CD4-positive, alpha-beta T cell treated with Interleukin-15 for 1 hour (primary cell): ENCODE data around the gene CDK18.
A peak's percentile ranks its signal among the peaks of the same experiment; 100 is the strongest.

ENCODE experiments used
- DNase-seq: peaks from one replicate; pipeline ENCODE4 v3.0.0-alpha.2; 2020

The CDK18 gene

DNA sequence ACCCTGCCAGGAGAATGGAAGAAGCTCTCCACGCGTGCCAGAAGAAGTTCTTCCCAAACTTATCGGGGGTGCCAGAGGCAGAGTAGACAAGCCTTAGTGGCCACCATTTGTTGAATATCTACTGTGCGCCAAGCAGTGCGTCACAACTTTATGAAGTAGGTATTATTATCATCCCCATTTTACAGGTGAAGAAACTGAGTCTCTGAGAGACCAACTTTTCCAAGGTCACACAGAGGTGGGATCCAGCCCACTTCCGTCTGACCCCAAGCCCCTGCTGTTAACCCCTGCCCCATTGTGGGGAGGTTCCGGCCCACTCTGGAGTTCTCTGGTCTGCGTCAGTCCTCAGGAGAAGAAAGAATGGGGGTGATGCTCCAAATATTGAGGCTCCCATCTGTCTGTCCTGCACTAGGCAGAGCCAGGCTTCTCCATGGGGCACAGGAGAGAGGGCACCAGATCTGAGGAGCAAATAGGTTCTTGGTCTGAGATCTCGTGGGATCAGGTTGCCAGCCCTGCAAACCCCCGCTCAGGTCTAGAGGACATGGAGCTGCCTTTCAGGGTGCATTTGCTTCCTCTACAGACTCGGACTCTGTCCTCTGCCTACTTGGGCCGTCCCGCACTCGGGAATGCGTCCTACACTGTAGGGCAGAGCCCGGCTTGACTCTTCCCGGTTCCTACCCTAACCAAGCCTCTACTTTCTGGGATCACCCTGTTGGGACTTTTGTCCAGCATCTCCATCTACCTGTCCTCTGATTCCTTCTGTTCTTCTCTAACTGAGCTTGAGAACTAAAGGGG is 2.1 kb downstream of the CDK18 start:
- no peak for DNase-seq

DNA sequence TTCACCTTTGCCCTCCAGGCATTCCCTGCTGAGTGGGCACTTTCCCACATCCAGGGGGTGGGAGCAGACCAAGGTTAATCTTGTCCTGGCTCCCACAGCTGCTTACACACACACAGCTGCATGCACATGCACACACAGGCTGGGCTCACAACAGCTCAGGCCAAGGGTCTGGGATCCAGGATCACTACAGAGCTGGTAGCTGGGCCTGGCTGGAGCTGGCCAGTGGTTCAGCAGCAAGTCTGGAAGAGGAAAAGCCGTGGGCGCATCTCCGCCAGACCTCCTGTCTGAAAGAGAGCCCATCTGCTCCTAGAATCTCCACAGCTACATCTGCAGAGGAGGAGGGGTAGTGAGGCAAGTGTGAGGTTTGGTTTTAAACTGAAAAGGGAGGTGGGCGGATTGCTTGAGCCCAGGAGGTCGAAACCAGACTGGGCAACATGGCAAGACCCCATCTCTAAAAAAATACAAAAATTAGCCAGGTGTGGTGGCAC is 3.8 kb downstream of the CDK18 start:
- no peak for DNase-seq

DNA sequence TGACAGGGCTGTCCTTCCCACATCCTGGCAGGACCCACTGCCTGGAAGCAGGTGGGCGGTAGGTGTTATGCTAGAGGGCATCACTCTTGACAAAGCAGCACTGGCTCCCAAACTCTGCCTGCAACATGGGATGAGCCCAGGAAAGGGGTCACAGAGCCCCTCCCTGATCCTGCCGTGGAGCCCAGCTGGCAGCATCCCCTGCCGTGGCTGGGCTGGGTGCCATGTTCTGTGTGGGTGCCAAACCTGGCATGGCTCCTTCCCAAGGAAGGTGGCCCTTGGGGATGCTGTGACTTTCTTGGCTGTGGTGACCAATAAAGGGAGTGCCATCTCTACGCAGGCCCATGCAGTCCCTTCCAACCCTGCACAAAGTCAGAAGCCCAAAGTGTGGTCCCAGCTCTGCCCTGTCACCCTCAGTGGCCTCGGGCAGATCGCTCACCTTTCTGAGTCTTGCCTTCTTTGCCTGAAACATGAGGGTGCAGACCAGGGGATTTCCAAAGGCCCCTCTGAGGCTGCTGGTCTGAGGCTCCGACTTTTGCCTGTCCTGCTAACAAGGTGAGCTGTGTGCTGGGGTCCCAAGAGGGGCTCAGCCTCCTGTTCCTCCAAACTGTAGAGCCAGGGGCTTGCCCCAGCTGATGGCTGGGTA is 6.0 kb downstream of the CDK18 start:
- DNase-seq: no peak

DNA sequence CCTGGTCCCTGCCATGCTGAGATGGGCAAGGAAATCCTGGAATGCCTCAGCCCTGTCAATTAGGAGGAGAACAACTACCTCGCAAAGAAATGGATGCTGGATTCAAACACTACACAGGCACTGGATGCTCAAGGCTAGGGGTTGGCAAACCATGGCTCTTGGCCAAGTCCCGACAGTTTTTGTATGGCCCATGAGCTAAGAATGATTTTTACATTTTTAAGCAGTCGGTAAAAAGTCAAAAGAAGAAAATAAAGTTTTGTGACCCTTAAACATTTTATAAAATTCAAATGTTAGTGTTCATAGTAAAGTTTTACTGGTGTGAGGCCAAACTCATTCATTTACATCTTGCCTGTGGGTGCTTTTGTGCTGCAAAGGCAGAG is 6.5 kb downstream of the CDK18 start:
- no peak for DNase-seq

DNA sequence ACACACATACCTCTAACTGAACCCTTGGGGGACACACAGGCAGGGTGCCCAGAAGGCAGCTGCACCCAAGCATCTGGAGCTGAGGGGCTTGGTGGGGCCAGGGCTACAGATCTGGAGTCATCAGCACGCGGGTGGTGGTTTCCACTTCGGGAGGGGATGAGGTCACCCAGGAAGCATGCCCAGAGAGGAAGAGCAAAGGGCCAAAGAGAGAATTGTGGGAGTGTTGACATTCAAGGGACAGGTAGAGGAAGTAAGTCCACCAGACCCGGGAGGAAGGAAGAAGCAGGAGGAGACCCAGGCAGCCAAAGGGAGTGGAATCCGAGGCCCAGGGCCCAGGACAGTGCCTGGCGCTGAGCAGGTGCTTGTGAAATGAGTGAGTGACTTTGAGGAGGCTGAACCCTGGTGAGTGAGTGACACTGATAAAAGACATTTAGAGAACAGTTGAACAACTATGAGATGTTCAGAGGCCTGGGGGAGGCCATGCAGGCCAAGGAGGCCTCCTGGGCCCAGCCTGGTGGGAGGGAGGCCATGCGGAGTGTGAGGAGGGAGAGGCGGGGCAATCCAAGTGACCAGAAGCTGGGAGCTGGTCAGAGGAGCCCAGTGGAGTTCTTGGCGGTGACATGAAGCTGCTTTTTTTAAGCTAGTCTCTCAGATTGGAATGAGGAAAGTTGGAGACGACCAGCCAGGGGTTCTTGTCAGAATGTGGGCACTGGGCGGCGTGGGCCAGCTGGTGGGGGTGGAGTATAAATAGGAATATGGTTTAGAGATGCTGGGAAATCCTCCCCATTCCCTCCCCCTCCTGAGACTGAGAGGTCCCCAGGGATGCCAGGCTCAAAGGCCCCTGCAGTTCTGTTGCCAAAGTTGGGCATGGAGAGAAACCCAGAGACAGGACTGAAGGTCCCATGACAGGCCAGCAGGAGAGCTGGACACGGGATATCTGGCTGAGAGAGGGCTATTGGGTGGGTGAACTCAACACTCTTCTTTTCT is 7.9 kb downstream of the CDK18 start:
- DNase-seq: no peak

DNA sequence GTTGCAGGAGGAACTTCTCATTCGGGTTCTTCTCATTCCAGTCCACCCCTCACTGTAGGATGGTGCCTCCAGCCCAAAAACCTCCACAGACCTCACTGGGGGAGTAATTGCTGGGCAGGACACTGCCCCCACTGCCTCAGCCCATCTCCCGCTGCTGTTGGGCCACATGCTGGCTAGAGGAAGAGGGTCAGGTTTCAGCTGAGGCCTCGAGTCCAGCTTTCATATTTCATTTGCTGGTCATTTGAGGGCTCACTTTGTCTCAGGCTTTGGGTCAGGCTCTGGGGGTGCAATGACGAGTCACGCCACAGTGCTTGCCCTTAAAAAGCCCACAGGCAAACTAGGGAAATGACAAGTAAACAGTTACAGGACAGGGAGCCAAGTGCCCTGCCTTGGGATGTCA is 9.3 kb downstream of the CDK18 start:
- DNase-seq: no peak

DNA sequence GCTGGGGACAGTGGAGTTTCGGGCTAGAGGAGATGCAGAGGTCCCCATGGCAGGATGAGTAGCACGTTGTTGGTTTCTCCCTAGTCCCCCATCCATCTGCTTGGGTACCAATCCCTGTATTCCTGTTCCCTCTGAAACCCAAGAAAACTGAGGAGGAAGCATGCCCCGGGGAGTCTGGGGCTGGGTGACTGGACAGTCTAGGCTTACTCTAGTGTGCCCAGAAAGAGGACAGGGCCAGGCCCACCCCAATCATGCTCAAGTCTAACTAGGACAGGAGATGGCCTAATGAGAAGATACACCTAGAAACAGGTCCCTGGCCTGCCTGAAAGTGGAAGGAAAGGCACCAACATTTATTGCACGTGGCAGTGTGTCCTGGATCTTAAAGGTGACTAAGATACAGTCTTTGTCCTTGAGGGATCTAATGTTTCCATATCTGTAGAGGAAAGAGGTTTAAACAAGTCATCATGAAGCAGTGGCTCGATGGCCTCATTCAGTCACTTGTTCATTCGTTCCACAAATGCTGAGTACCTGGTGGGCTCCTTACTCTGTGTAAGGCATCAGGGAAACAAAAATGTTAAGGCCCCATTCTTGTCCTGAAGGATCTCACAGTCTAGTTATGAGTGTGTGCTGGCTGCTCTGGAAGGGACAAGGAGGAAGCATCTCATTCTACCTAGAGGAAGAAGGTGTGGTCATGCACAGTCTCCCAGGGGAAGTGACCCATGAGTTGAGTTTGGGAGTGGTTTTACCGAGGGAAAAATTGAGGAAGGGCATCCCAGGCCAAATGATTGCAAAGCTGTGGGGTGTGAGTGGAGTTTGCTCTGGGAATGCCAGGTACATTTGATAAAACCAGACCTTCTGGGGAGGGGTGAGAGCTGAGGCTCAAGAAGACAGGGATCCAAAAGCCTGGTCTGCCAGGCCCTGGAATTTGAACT is 10.0 kb downstream of the CDK18 start:
- DNase-seq: no peak

DNA sequence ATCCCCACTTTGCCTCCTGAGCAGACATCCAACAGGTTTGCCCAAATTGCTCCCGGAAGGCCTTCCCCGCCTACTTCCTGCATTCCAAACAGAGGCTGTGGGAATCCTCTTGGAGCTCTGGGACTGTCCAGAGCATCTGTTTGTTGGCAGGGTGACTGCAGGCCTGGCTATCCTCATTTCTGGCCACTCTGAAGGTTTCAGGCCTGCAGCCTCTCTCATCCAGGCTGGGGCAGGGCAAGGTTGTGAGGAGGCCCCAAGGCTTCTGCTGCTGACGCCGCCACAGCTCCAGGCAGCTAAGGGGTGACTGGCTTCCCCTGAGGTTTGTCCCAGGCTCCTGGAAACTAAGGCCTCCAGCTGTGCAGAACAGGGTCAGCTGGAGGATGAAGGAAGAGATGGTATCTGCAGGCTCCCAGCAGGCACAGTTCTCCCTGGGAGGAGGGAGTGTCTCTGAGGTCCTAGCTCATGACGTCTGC is 11.3 kb downstream of the CDK18 start:
- no peak for DNase-seq

DNA sequence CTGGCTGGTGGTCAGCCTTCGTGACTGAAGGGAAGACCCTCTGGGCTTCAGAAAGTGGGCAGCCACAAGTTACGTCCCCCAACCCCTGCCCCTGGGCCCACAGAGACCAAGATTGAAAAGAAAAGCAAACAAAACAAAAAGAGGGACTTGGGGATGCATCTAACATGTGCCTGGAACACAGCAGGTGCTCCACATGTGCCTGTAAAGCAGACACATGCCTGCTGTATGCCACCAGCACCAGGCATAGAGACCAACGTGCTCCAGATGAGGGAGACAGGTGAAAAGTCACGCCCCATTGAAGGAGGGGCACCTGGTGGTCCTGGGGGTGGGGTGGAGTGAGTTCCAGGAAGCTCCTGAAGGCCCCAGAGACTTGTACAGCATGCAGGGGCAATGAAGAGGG is 11.9 kb downstream of the CDK18 start:
- DNase-seq: no peak

DNA sequence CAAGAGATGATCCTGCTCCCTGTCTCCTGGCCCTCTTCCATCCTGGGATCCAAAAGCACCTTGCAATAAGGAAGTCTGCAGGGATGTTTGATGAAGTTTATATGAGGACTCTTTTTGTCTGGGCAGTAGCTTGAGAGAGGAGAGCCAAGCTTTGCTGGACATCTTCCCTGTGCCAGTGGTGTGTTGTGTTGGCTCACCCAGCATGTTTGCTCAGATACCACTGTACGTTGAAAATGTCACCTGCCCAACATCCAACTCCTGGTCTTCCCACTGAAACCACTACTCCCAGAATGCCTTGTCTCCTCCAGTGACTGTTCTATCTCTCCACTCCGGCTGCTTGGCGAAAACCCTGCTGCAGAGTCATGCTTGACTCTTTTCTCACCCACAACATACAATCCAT is 12.8 kb downstream of the CDK18 start:
- DNase-seq: no peak

DNA sequence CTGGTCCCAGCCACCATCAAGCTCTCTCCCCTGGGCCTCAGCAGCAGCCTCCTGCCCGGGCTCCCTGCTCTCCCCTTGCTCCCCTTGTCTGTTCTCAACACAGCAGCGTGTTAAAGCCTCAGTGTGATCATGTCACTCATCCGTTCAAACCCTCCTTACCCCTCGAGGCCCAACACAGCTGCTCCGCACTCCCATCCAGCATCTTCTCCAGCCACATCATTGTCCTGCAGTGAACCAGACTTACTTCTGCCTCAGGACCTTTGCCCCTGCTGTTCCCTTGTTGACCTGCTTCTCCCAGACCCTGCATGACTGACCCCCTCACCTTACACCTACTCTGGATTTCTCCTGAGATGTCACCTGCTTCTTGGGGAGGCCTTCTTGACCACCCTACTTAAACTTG is 13.3 kb downstream of the CDK18 start:
- no peak for DNase-seq

DNA sequence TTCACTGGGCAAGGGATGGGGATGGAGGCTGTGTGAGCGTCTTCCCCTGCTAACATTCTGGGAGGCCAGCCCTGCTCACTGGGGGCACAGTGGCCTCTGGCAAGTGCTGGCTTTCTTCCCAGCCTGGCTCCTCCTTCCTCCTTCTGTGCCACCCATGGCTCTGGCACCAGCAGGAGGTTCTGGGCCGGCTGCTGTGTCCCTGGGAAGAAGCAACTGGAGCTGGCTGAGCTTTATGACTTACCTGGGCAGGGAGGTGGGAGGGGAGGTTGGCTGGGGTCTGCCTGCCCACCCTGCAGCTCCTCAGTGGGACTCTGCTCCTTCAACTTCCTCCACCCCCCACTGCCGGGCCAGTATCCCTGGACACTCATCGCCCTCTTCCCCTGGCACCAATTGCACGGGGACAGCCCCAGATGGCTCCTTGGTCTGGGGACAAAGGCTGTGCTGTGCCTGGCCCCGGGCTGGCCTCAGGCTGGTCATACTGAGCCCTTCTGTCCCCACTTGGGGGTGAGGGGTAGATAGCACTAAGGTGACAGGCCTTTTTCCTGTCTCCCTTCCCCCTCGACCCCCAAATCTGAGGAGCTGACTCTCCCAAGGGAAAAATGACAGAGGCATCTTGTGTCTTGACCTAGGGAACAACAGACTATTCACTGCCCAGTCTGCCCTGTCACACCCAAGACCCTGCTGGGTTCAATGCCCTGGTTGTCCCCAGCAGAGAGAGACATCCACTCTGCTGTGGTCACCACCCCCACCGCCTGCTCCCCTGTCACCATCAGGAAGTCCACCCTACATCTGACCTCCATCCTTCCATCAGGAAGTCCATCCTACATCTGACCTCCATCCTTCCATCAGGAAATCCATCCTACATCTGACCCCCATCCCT is 14.4 kb downstream of the CDK18 start:
- DNase-seq: no peak

DNA sequence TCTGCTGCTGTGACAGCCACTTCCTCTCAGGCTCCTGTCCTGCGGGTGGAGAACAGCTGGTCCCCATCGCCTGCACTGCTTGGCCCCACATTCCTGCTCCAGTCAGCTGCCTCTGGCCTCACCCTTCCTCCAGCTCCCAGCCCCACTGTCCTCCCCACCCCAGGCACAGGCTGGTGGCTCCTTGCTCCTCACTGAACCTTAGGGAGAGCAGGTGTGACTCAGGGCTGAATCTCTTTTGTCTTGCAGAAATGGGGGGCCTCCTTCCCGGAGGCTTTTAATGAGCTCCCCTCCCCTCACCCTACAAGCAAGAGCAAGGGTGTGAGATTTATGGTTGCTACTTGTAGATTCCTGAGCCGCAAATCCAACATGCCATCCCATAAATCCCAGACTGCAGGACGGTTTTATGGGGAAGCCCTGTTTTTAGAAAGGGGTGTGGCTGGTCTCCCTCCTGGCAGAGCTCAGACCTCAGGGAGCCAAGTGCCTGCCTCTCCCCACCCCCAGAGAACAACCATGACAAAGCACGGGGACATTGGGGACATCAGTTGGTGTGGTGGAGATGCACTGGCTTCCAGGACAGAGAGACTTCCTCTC is 15.2 kb downstream of the CDK18 start:
- no peak for DNase-seq

DNA sequence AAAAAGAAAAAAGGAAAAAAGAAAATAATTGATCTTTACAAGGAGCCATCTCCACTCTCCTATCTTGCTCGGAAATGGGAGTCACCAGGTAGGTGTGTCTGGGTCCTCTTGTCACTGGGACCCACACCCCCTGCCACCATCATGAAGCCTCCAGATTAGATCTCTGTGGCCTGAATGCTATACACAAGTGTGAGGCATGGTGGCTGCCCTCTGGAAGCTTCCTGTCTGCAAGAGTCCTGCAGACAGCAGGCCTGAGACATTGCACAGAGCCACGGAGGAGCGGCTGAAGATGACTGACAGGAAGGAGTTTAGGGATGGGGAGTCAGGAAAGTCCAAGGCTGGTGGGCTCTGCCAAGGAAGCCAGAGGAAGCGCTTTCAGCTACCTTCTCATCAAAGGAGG is 16.2 kb downstream of the CDK18 start:
- no peak for DNase-seq

DNA sequence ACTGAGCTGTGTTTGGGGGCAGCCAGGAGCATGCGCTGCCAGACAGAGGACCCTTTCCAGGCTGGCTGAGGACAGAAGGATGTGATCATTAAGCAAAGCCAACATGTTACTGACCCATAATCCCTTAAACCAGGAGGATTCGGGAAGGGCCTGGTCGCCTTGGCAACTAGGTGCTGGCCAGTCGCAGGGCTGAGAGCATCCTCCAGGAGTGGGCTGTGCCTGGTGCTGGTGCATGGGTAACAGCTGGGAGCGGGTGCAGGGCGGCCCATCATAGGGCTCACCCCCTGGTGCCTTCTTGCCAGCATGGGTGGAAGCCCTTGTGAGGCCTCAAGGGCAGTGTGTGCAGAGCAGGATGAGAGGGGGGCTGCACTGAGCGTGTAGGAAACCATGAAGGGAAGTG is 17.2 kb downstream of the CDK18 start:
- no peak for DNase-seq

DNA sequence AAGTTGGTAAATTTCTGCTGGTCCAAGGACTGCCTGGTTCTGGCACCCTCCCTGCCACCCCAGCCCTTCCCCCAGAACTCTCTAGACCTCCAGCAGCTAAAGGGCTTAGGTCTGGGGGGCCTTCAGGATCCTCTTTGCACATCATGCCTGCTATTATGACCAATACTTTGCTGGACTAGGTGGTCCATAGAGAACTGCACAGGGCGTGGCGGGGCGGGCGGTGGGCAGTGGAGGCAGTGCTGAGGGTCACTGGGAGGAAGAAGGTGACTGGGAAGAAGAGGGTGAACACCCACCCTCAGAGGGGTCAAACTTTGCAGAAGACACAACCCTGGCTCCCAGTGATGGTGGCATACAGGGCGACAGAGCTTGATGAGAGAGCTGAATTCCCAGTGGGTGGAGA is 18.2 kb downstream of the CDK18 start:
- no peak for DNase-seq

DNA sequence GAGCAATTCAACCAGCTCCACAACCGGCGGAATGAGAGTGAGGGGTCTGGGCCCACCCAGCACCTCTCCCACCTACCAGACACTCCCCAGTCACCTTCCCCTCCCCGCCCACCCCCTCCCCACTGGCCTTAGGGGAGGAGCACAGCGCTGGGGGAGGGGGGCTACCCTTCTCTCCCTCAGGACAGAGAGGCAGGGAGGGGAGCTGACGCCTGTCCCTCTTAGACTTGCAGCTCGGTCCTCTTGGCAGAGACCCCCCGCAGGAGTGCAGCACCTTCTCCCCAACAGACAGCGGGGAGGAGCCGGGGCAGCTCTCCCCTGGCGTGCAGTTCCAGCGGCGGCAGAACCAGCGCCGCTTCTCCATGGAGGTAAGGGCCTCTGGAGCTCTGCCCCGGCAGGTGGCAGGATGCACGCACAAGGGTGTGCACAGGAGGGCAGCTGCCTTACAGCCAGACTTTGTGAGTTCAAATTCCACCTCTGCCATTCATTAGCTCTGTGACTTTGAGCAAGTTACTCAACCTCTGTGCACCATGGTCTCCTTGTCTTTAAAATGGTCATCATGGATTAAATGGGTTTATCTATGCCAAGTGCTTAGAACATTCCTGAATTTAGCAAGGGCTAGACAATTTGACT is 18.9 kb downstream of the CDK18 start:
- DNase-seq: no peak

DNA sequence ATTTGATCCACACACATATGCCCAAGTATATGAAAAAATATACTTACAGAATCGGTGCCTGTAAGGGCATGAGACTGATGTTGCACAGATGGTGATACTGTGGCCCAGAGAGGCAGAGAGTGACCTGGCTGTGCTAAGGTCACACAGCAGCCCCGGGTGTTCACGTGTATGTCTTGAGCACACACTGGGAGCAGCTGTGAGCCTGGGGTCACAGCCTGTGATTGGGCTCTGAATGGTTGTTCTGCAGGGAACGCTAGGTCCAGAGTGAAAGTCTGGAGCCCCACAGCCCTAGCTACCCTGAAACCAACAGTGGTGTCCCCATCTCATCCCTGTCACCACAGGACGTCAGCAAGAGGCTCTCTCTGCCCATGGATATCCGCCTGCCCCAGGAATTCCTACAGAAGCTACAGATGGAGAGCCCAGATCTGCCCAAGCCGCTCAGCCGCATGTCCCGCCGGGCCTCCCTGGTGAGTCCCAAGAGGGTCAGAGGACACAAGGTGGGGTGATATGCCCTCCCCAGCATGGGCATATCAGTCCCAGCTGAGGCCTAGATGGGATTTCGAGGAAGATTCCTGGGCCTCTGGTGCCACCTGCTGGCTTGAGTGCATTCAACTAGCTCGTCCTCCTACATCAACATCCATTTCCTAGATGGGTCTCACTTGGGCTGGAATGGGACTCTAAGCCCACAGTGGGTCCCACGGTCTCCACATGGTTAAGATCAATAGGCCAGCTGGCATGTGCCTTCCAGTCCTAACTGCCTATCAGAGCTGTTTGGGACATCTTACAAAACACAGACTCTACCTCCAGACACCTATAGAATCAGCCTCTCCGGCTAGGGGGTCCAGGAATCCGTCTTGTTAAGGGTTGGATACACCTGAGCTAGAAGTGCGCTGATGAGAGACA is 19.7 kb downstream of the CDK18 start:
- peak; percentile 65 for DNase-seq

DNA sequence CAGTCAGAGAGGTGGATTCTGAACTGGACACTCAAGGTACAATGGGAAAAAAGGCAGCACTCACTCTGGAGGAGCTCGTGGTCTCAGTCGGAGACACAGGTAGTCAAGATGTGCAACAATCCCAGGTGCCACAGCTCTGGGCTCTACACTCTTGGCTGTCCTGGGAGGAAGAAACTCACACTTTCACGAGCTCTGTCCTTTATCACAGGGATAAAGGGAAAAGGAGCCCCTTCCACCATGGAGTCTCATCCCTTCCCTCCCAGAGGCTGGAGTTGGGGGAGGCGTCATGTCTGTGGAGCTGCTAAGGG is 20.3 kb downstream of the CDK18 start:
- no peak for DNase-seq
